Mesothelial cell of epicardium (in vitro differentiated cells): Measurements from ENCODE around the gene STIM1. TPM values are rescaled to one million over a fixed set of nuclear protein-coding genes. Genes with fewer than 3 reads are reported as not detected.

Experiments
- DNase-seq, 2 experiments: peaks; one replicate each; pipeline ENCODE4 v3.0.0; 2021; ENCODE audit warnings: low spot score in 2 of 2; ENCODE audit not compliant: unreplicated experiment in 2 of 2
- H3K27ac Mint-ChIP-seq: 2 replicates; pipeline ENCODE4 v1.8.0; 2021; ENCODE audit warnings: mixed read lengths
- H3K27me3 Mint-ChIP-seq: 2 replicates; pipeline ENCODE4 v1.8.0; 2021; ENCODE audit warnings: low read depth, mixed read lengths
- H3K36me3 Mint-ChIP-seq: 2 replicates; pipeline ENCODE4 v1.8.0; 2021; ENCODE audit warnings: mixed read lengths
- H3K4me1 Mint-ChIP-seq: 2 replicates; pipeline ENCODE4 v1.8.0; 2021; ENCODE audit warnings: mixed read lengths
- H3K4me3 Mint-ChIP-seq: 2 replicates; pipeline ENCODE4 v1.8.0; 2021; ENCODE audit warnings: mild to moderate bottlenecking, moderate library complexity, mixed read lengths
- H3K9me3 Mint-ChIP-seq: 2 replicates; pipeline ENCODE4 v1.8.0; 2021; ENCODE audit warnings: mixed read lengths
- CTCF ChIP-seq: fragments of 200-600 bp; sonication (generic); IDR thresholded peaks from one replicate; pipeline ENCODE4 v1.5.0; 2021; ENCODE audit warnings: antibody characterized with exemption; ENCODE audit not compliant: unreplicated experiment
- total RNA-seq: library from RNA; stranded (reverse); gene quantifications from 3 replicates; pipeline ENCODE4 v1.2.1, GENCODE V29; 2021

The STIM1 gene
- total RNA-seq, 1 donor from 2014 or later, result 43.7 TPM

- Mint-ChIP-seq H3K27me3 (no peaks in the 10 kb centered on the region), H3K4me3 (no peak overlapping the region), H3K9me3 (no peaks in the 10 kb centered on the region), H3K4me1 (no peaks in the 10 kb centered on the region), H3K27ac (no peak overlapping the region), H3K36me3 (peaks cover 12% of the 10 kb centered on the region)
- DNase-seq, result no peak
- TF ChIP-seq CTCF, result no peak
These were observed 33.2 kb upstream of the STIM1 start for GRCh38 chr11:3822312-3822711.

GRCh38 chr11:3823303-3823702, 32.2 kb upstream of the STIM1 start:
- Mint-ChIP-seq H3K9me3 (no peaks in the 10 kb centered on the region), H3K4me3 (no peak overlapping the region), H3K27ac (no peak overlapping the region), H3K27me3 (no peaks in the 10 kb centered on the region), H3K4me1 (no peaks in the 10 kb centered on the region), H3K36me3 (peaks cover 19% of the 10 kb centered on the region)
- no peak for TF ChIP-seq CTCF
- DNase-seq, result no peak

- DNase-seq, result no peak
- H3K27me3 Mint-ChIP-seq, result no peaks in the 10 kb centered on the region
- no peak for TF ChIP-seq CTCF
- H3K27ac Mint-ChIP-seq, result no peak overlapping the region
- peaks cover 19% of the 10 kb centered on the region for H3K36me3 Mint-ChIP-seq
- H3K4me3 Mint-ChIP-seq, result no peak overlapping the region
- no peaks in the 10 kb centered on the region for H3K4me1 Mint-ChIP-seq
- H3K9me3 Mint-ChIP-seq, result no peaks in the 10 kb centered on the region
These were observed 31.5 kb upstream of the STIM1 start for GRCh38 chr11:3823762-3824506.

GRCh38 chr11:3824714-3825472, 30.6 kb upstream of the STIM1 start:
- TF ChIP-seq CTCF, result peak; percentile 58
- peaks cover 19% of the 10 kb centered on the region for H3K36me3 Mint-ChIP-seq
- H3K4me3 Mint-ChIP-seq, result no peak overlapping the region
- H3K27ac Mint-ChIP-seq, result no peak overlapping the region
- H3K4me1 Mint-ChIP-seq, result no peaks in the 10 kb centered on the region
- H3K9me3 Mint-ChIP-seq, result no peaks in the 10 kb centered on the region
- H3K27me3 Mint-ChIP-seq, result no peaks in the 10 kb centered on the region
- peak in 1 of 2 experiments; percentile 53 for DNase-seq

GRCh38 chr11:3825473-3826154, 29.9 kb upstream of the STIM1 start:
- no peaks in the 10 kb centered on the region for H3K4me1 Mint-ChIP-seq
- H3K36me3 Mint-ChIP-seq, result peaks cover 24% of the 10 kb centered on the region
- peak overlapping the region; percentile 50 for H3K27ac Mint-ChIP-seq
- H3K27me3 Mint-ChIP-seq, result no peaks in the 10 kb centered on the region
- DNase-seq, result no peak
- no peaks in the 10 kb centered on the region for H3K9me3 Mint-ChIP-seq
- H3K4me3 Mint-ChIP-seq, result no peak overlapping the region
- no peak for TF ChIP-seq CTCF
